ENCODE data around the gene CFAP221. TPM values are rescaled to one million over a fixed set of nuclear protein-coding genes. Genes with fewer than 3 reads are reported as not detected.

The CFAP221 gene
- total RNA-seq, 3 donors from 2014 or later (not counting 1 experiment from before 2014, with no cell fraction given): not detected

GRCh38 chr2:119592436-119592835 is 48.2 kb downstream of the CFAP221 start:
- ATAC-seq (no peak), DNase-seq (no peak)
- 72% methylated on average over 5 of the region's 5 CpGs for WGBS (ENCODE audit: insufficient coverage)
- Histone ChIP-seq H3K9me3 (ENCODE audit: control insufficient read depth, insufficient read depth, low read length) (no peaks in the 10 kb centered on the region), H3K27ac (ENCODE audit: low read length) (no peak overlapping the region), H3K27me3 (ENCODE audit: control insufficient read depth, insufficient read depth, low read length) (no peaks in the 10 kb centered on the region), H3K4me1 (ENCODE audit: control insufficient read depth, insufficient read depth, low read length) (no peaks in the 10 kb centered on the region), H3K4me3 (ENCODE audit: low read length) (no peak overlapping the region), H3K36me3 (ENCODE audit: control insufficient read depth, insufficient read depth, low read length) (no peaks in the 10 kb centered on the region)
- Mint-ChIP-seq H3K27me3 (ENCODE audit: low read depth in 2 of 2) (peaks cover 6% of the 10 kb centered on the region in 2 donors), H3K36me3 (no peaks in the 10 kb centered on the region), H3K27ac (no peak overlapping the region), H3K4me1 (no peaks in the 10 kb centered on the region), H3K9me3 (no peaks in the 10 kb centered on the region), H3K4me3 (no peak overlapping the region)
- intact Hi-C loops (cut with micrococcal nuclease): no loop called here
- TF ChIP-seq CTCF (IDR thresholded peaks at IDR 0.05): no peak

- no peak for TF ChIP-seq CTCF (IDR thresholded peaks at IDR 0.05)
- H3K9me3 Mint-ChIP-seq: no peaks in the 10 kb centered on the region
These were observed 52.4 kb downstream of the CFAP221 start for GRCh38 chr2:119596638-119597037.

GRCh38 chr2:119598596-119599263 is 54.5 kb downstream of the CFAP221 start:
- no peaks in the 10 kb centered on the region for H3K9me3 ChIP-seq (ENCODE audit: control insufficient read depth, insufficient read depth, low read length)
- DNase-seq: no peak
- H3K27me3 ChIP-seq (ENCODE audit: control insufficient read depth, insufficient read depth, low read length): no peaks in the 10 kb centered on the region
- no peak overlapping the region for H3K4me3 ChIP-seq (ENCODE audit: low read length)
- H3K4me1 ChIP-seq (ENCODE audit: control insufficient read depth, insufficient read depth, low read length): no peaks in the 10 kb centered on the region
- no peak overlapping the region for H3K27ac ChIP-seq (ENCODE audit: low read length)
- no peaks in the 10 kb centered on the region for H3K4me1 Mint-ChIP-seq
- no peak for TF ChIP-seq CTCF (IDR thresholded peaks at IDR 0.05)
- no peaks in the 10 kb centered on the region for H3K36me3 Mint-ChIP-seq
- intact Hi-C loops (cut with micrococcal nuclease): no loop called here
- H3K9me3 Mint-ChIP-seq: no peaks in the 10 kb centered on the region
- ATAC-seq: no peak
- H3K27ac Mint-ChIP-seq: no peak overlapping the region
- no peak overlapping the region for H3K4me3 Mint-ChIP-seq
- H3K36me3 ChIP-seq (ENCODE audit: control insufficient read depth, insufficient read depth, low read length): no peaks in the 10 kb centered on the region
- peaks cover 5 to 6% of the 10 kb centered on the region in 2 donors for H3K27me3 Mint-ChIP-seq (ENCODE audit: low read depth in 2 of 2)
- 88% methylated on average over 5 of the region's 5 CpGs for WGBS (ENCODE audit: insufficient coverage)

More at GRCh38 chr2:119596638-119597037, 52.4 kb downstream of the CFAP221 start:
- Histone ChIP-seq H3K36me3 (ENCODE audit: control insufficient read depth, insufficient read depth, low read length) (no peaks in the 10 kb centered on the region), H3K4me1 (ENCODE audit: control insufficient read depth, insufficient read depth, low read length) (no peaks in the 10 kb centered on the region), H3K27me3 (ENCODE audit: control insufficient read depth, insufficient read depth, low read length) (no peaks in the 10 kb centered on the region), H3K9me3 (ENCODE audit: control insufficient read depth, insufficient read depth, low read length) (no peaks in the 10 kb centered on the region), H3K4me3 (ENCODE audit: low read length) (no peak overlapping the region), H3K27ac (ENCODE audit: low read length) (no peak overlapping the region)
- Mint-ChIP-seq H3K27me3 (ENCODE audit: low read depth in 2 of 2) (peaks cover 5 to 9% of the 10 kb centered on the region in 2 donors), H3K4me3 (no peak overlapping the region), H3K27ac (no peak overlapping the region), H3K36me3 (no peaks in the 10 kb centered on the region), H3K4me1 (no peaks in the 10 kb centered on the region)
- no peak for ATAC-seq
- intact Hi-C loops (cut with micrococcal nuclease): no loop called here
- WGBS (ENCODE audit: insufficient coverage): 92% methylated on average over 6 of the region's 6 CpGs
- DNase-seq: no peak

GRCh38 chr2:119599384-119599783 is 55.1 kb downstream of the CFAP221 start:
- H3K27me3 Mint-ChIP-seq (ENCODE audit: low read depth in 2 of 2): peaks cover 5 to 6% of the 10 kb centered on the region in 2 donors
- no peaks in the 10 kb centered on the region for H3K27me3 ChIP-seq (ENCODE audit: control insufficient read depth, insufficient read depth, low read length)
- no peak overlapping the region for H3K4me3 Mint-ChIP-seq
- no peaks in the 10 kb centered on the region for H3K36me3 ChIP-seq (ENCODE audit: control insufficient read depth, insufficient read depth, low read length)
- no peaks in the 10 kb centered on the region for H3K4me1 ChIP-seq (ENCODE audit: control insufficient read depth, insufficient read depth, low read length)
- no peaks in the 10 kb centered on the region for H3K36me3 Mint-ChIP-seq
- no peak overlapping the region for H3K27ac ChIP-seq (ENCODE audit: low read length)
- WGBS (ENCODE audit: insufficient coverage): 95% methylated on average over 2 of the region's 2 CpGs
- H3K9me3 ChIP-seq (ENCODE audit: control insufficient read depth, insufficient read depth, low read length): no peaks in the 10 kb centered on the region
- H3K9me3 Mint-ChIP-seq: no peaks in the 10 kb centered on the region
- ATAC-seq (no peak), DNase-seq (no peak)
- no peak overlapping the region for H3K27ac Mint-ChIP-seq
- no peaks in the 10 kb centered on the region for H3K4me1 Mint-ChIP-seq
- no peak overlapping the region for H3K4me3 ChIP-seq (ENCODE audit: low read length)
- TF ChIP-seq CTCF (IDR thresholded peaks at IDR 0.05): no peak
- intact Hi-C loops (cut with micrococcal nuclease): no loop called here

Data from natural killer cell (primary cell).